ENCODE measurements around the gene ELFN1.

- no peak for TF ChIP-seq REST (IDR thresholded peaks at IDR 0.05; ENCODE audit: insufficient replicate concordance, low read depth)
- no peak for TF ChIP-seq CTCF (IDR thresholded peaks at IDR 0.05; ENCODE audit: insufficient read depth, low read length)
These were observed 49.2 kb upstream of the ELFN1 start for GRCh38 chr7:1620835-1621234.
